DMS153 treated with DMSO at 0.1 percent for 48 hours (cell line): ENCODE measurements around the gene MMGT1.

Experiments used
- DNase-seq: peaks from one replicate; lab custom pipeline; 2025; ENCODE audit not compliant: unreplicated experiment; lab: John Stamatoyannopoulos, UW

MMGT1 gene

GRCh38 chrX:135973548-135974278 lies at the start of gene MMGT1:
Gene MMGT1 (minus strand): TSS chrX:135973988. CDS start chrX:135973675, 313 bp downstream.
- peak; percentile 86 for DNase-seq

DNA sequence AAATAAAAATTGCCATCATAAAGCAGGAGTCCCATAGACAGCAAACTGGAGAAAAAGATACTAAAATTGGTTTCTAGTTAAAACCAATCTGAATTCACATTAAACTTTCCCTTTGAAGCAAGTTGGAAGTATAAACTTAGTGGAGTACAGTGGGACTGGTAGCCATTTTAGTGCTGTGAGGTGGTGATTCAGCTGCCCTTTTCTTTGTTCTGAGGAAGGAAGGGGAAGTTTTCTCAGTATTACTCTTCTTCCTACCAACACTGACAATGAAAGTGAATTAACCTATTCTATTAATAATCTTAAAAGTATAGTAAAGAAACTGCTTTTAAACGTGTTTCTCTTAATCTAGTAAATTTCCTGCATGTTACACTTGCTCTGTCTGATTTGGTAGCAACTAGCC lies 48.1 kb upstream of the MMGT1 start:
- no peak for DNase-seq

GRCh38 chrX:136021160-136021559 lies 47.4 kb upstream of the MMGT1 start:
- no peak for DNase-seq

GRCh38 chrX:136019226-136019625 lies 45.4 kb upstream of the MMGT1 start:
- no peak for DNase-seq

DNA sequence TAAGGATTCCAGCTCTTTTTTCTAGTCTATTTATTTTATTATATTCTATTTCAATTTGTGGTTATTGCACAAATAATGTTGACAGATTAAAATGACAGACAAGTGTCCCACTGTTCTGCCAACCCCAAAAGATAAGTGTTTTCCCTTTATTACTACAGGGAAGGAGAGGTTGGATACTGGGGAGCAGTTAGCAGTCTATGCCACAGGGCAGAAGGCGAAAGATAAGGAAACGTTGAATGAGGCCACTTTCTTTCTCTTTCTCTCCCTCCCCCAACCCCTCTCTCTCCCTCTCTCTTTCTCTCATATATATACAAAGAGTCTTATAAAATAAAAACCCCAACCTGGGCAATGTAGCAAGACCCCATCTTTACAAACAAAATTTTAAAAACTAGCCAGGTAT lies 43.1 kb upstream of the MMGT1 start:
- no peak for DNase-seq

DNA sequence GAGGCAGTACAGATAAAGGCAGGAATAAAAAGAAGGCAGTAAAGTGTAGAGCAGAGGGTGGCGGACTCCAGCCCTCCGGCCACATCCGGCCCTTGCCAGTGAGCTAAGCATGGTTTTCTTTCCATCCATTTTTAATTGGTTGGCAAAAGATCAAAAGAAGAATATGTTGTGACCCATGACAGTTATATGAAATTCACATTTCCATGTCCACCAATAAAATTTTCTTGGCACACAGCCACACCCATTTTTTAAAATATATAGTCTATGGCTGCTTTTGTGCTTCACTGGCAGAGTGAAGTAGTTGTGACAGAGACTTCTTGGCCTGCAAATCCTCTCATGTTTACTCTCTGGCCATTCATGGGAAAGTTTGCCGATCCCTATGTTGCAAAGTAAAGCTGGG lies 41.2 kb upstream of the MMGT1 start:
- no peak for DNase-seq

DNA sequence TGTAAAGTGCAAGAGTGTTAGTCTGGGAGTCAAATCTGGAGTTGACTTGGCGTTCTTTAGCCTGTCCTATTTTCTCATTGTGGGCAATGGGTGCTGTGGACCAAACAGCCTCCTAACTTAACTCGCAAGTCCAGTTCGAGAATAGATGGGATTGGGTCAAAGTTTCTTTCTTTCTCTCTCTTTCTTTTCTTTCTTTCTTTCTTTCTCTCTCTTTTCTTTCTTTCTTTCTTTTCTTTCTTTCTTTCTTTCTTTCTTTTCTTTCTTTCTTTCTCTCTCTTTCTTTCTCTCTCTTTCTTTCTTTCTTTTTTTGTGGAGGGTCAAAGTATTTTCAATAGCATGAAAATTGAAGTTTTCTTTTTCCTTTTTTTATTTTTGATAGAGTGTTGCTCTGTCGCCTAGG lies 14.5 kb upstream of the MMGT1 start:
- no peak for DNase-seq

GRCh38 chrX:135985973-135986310 lies 12.2 kb upstream of the MMGT1 start:
- DNase-seq: no peak

DNA sequence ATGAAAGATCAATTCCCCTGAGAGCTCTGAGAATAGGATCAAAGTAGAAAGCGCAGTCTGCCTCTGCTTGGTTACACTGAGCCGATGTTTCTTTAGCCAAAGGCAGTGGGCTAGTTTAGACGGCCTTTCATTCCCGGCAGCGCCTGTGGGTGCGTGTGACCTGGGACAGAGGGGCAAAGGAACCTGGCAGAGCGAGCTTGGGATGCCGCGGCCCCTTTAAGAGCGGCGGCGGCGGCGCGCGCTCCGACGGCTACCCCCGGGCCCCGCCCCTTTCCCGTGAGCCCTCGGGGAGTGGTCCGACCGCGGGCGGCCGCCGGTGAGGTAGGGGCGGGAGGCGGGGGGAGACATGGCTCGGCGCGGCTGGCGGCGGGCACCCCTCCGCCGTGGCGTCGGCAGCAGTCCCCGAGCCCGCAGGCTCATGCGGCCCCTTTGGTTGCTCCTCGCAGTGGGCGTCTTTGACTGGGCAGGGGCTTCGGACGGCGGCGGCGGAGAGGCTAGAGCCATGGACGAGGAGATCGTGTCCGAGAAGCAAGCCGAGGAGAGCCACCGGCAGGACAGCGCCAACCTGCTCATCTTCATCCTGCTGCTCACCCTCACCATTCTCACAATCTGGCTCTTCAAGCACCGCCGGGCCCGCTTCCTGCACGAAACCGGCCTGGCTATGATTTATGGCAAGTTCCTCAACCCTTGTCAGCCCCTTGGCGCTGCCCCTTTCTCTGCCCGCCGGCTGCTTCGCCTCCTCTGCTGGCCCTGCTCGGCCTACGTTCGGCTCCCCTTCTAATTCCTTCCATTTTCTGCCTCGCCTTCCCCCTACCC lies 11.6 kb upstream of the MMGT1 start, which contains the start of gene SLC9A6:
TSS of gene SLC9A6 (plus strand) at position 279 of the 816 bp plus-strand sequence. CDS start at position 503, 224 bp downstream.
- peak; percentile 50 for DNase-seq

DNA sequence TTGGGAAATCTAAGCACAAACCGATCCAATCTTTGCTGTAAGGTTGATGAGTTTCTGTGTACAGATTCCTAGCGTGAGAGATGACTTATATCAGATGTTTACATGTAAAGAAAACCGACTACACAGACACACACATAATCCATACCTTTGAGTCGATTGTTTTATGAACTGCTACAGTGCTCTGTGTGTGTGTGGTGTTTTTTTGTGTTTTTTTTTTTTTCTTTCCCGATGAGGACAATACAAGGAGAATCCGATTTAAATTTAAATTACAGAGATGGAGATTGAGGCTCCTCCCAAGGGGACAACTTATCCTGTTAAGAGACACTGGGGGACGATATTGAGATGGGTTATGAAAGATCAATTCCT lies 11.0 kb upstream of the MMGT1 start:
- no peak for DNase-seq

DNA sequence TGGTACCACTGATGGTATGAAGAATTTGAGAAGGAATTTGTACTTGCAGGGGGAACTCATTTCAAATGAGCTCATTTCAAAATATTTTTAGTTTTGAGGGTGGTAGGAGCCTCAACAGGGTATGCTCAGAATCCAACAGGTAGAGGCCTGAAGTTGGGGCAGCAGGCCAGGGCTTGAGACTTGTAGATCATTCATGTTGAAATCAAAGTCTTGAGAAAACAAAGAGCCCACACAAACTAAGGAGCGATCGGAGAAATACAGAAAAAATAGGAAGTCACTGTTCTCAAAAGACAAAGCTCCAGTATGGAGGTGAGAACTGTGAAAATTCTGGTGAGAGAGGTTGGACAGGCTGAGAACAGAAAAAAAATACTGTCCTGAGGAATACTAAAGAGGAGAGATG lies 10.5 kb upstream of the MMGT1 start:
- no peak for DNase-seq

DNA sequence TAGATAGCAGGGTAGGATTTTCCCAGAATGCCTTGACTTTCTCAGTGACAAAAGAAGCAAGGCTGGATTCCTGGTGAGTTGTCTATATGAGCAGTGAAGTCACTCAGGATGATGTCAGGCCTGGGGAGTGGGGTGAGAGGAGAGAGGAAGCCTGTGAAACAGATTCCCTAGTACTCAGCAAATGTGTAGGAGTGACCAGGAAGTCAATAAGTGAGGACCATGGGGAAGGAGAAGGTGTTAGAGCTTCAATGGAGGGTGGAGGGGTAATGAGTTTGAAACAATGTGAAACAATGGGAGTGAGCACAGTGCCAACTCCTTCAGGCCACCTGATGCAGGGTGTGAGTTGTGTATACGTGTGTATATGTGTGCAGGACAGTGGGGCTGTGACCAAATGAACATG lies 9.1 kb upstream of the MMGT1 start:
- DNase-seq: no peak

DNA sequence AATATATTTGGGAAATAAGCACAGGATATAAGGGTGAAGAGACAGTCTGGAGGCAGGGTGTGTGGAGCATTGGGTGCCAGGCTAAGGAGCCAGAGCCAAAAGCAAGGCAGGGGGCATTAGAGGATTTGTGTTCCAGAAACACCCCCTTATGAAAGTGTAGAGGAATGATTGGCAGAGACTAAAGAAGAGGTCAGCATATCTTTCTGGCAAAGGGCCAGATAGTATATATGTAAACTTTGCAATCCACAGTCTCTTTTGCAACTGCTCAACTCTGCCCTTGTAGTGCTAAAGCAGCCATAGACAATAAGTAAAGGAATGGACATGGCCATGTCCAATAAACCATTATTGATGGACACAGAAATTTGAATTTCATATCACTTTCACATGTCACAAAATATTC lies 7.9 kb upstream of the MMGT1 start:
- no peak for DNase-seq

DNA sequence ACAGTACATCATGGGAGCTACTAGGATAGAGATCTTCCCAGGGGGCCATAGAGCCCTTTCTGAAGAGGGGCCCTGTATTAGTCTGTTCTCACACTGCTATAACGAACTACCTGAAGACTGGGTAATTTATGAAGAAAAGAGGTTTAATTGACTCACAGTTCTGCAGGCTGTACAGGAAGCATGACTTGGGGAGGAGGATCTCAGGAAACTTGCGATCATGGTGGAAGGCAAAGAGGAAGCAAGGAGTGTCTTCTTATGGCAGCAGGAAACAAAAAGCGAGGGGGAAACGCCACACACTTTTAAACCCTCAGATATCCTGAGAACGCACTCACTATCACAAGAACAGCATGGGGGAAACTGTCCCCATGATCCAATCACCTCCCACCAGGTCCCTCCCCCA lies 7.2 kb upstream of the MMGT1 start:
- DNase-seq: no peak

GRCh38 chrX:135977611-135978010 lies 3.8 kb upstream of the MMGT1 start:
- DNase-seq: no peak

GRCh38 chrX:135975421-135975820 lies 1.6 kb upstream of the MMGT1 start:
- DNase-seq: no peak

- DNase-seq: no peak
Observed at GRCh38 chrX:135974279-135974856, 580 bp upstream of the MMGT1 start.

DNA sequence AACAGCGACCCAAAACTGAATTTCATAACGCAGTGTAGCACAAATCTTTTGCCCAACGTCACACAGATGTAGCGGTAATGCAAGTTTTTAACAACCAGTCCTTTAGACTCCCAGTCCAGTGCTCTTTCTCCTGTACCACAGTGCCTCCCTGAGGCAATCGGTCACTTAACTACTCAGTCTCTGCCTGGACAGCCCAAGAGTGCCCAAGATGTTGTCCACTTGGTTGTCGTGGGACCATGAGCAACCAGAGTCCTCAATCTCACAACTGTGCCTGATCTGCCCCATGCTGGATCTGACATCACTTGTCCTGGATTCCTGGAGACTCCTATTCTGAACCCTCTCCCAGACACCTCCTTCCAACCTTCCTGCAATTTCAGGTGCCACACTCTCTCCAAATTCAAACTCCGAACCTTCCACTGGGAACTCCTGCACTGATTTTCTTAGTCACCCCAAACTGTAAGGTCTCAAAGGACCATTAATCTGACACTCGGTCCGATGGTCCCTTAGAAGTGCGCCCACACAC lies 702 bp downstream of the MMGT1 start:
- DNase-seq: no peak

- DNase-seq: no peak
Observed at GRCh38 chrX:135951291-135951690, 22.5 kb downstream of the MMGT1 start.

GRCh38 chrX:135944486-135944885 lies 29.3 kb downstream of the MMGT1 start:
- no peak for DNase-seq

DNA sequence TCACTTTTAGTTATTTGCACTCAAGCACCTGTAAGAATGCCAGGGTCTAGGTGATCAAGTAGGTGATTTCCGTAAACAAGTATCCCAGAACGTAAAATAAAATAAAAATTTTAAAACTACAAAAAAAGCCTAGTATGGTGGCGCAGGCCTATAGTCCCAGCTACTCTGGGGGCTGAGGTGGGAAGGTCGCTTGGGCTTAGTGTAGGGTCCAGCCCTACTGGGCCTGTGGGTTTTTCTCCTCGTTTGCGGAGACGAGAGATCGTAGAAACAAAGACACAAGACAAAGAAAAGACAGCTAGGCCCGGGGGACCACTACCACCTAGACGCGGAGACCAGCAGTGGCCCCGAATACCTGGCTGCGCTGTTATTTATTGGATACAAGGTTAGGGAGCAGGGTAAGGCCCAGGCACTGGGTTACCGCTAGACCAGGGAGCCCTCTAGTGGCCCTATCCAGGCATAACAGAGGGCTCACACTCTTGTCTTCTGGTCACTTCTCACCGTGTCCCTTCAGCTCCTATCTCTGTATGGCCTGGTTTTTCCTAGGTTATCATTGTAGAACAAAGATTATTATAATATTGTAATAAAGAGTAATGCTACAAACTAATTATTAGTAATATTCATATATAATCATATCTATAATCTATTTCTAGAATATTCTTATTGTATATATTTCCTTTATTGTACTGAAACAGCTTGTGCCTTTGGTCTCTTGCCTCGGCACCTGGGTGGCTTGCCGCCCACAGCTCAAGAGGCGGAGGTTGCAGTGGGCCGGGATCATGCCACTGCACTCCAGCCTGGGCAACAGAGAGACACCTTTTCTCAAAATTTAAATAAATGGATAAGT lies 41.9 kb downstream of the MMGT1 start:
- DNase-seq: peak; percentile 45
